Vagina (tissue), 2 donors: ENCODE data around the gene OR2T6.
"Not testable (repeated sequence)": the region's sequence is repeated elsewhere in the genome, so short reads cannot be mapped to it uniquely, and the experiment has no call there.

Experiments used
- POLR2A ChIP-seq, 2 donors: fragments of 450-650 bp; IDR thresholded peaks; one replicate each; pipeline ENCODE4 v1.6.1; 2017; ENCODE audit warnings: antibody characterized with exemption in 2 of 2, mild to moderate bottlenecking in 2 of 2, moderate library complexity in 2 of 2
- POLR2AphosphoS5 ChIP-seq, 2 donors: sonication (generic); formaldehyde crosslinking; IDR thresholded peaks; one replicate each; pipeline ENCODE4 v1.9.0; 2017; ENCODE audit warnings: antibody characterized with exemption in 2 of 2, mild to moderate bottlenecking in 2 of 2, low read depth in 1 of 2; ENCODE audit not compliant: insufficient read depth in 1 of 2

GRCh38 chr1:248427526-248428191 is 52.1 kb downstream of the OR2T6 start:
- TF ChIP-seq POLR2A (IDR thresholded peaks at IDR 0.05); POLR2AphosphoS5 (IDR thresholded peaks at IDR 0.05; ENCODE audit: insufficient read depth in 1 of 2, low read depth in 1 of 2): not testable (repeated sequence)
